Non-pigmented ciliary epithelial cell (primary cell): ENCODE measurements around the gene CKMT2.

ENCODE experiments used
- DNase-seq: peaks from one replicate; pipeline ENCODE4 v3.0.0-alpha.2; 2010; ENCODE audit warnings: low read depth

The CKMT2 gene

GRCh38 chr5:81308836-81309235, 75.7 kb downstream of the CKMT2 start:
- no peak for DNase-seq

- DNase-seq: no peak
These were observed 77.4 kb downstream of the CKMT2 start for GRCh38 chr5:81310402-81311063.

DNA sequence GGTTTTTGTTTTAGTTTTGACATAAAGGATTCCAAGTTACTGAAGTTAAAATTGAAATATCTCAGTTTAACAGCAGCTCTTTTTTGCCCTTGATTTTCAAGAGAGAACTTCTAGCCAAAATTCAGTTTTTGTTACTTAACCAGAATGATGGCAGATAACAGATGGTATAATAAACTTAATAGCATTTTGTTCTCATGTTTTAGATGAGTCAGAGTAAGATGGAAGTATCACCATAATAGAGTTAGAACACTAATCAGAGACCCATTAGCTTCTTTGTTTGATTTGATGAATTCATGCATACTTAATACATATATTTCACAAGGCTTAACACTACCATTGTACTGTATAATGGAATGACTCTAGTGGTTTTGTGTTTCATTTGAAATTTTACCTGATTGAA, 80.2 kb downstream of the CKMT2 start:
- DNase-seq: no peak

DNA sequence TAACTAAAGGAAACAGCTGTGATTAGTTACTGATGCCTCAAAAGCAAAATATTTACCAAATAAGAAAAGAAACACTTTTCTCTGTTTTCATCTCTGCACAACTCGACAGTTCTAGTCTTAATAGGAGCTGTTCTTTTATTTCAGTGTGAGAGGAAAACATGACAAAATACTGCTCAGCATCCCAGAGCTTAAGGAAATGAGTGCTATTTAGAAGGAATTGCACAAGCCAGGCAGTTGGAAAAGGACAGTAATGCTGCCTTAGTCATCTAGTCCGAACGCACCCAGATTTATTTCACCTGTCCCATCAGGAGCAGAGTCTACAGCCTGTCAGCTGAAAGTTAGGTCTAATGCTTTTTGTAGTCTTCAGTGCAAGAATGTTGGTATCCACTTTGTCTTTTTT, 80.6 kb downstream of the CKMT2 start:
- DNase-seq: no peak

DNA sequence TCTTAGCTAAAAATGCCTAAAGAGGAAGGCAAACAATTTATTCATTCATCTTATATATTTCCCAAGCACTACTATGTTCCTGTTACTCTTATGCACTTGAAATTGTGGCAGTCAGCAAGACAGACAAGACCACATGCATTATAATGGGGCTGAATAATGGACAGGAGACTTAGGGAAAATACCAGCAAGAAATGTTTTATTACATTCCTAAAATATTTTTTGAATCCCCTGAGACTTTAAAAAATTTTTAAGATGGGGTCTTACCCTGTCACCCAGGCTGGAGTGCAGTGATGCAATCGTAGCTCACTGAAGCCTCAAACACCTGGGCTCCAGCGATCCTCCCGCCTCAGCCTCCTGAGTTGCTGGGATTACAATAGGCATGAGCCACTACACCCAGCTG, 81.5 kb downstream of the CKMT2 start:
- DNase-seq: no peak

DNA sequence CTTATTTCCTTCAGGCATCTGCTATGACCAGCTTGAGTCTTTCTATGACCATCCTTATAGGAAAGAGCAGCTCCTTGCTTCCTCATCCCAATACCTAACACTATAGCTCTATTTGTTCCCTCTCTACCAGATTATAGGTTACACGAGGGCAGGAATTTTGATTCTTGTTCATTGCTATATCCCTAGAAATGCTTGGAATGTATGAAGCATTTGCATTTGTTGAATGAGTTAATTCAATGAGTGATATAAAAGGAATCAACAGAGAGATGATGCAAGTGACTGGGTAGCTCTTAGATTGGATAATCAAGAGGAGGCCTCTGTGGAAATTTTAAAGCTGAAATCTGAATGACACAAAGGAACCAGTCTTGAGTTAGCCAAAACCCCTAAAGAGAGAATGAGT, 82.2 kb downstream of the CKMT2 start:
- no peak for DNase-seq

DNA sequence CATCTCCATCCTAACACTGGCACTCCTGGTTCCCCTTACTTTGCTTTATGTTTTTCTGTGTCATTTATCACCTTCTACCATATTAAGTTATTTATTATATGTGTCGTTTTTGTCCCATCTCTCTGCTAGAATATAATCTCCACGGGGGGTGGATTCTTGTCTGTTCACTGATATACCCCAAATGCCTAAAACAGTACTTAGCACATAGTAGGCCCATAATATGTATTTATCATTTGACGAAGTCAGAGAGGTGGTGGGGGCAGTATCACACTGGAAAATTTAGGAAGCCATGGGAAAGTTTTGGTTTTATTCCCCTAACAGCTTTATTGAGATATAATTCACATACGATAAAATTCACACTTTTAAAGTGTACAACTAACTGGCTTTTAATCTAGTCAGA, 82.7 kb downstream of the CKMT2 start:
- no peak for DNase-seq
